HG03520 (cell line): Measurements from ENCODE around the gene FSTL4.
"Not testable (repeated sequence)": the region's sequence is repeated elsewhere in the genome, so short reads cannot be mapped to it uniquely, and the experiment has no call there.

Experiments used
- ATAC-seq: cut with Tn5 transposase; IDR thresholded peaks from one replicate; pipeline ENCODE4 v1.9.1; 2021; ENCODE audit warnings: mild to moderate bottlenecking, moderate library complexity; ENCODE audit not compliant: unreplicated experiment

Gene FSTL4

GRCh38 chr5:133406977-133407632, 205.2 kb downstream of the FSTL4 start:
- no peak for ATAC-seq

- no peak for ATAC-seq
These were observed 205.9 kb downstream of the FSTL4 start for GRCh38 chr5:133406208-133406976.

- ATAC-seq, result no peak
These were observed 206.9 kb downstream of the FSTL4 start for GRCh38 chr5:133405275-133406034.

- no peak for ATAC-seq
These were observed 207.6 kb downstream of the FSTL4 start for GRCh38 chr5:133404724-133405123.

GRCh38 chr5:133403741-133404364, 208.5 kb downstream of the FSTL4 start:
- no peak for ATAC-seq

GRCh38 chr5:133402775-133403174, 209.6 kb downstream of the FSTL4 start:
- no peak for ATAC-seq

GRCh38 chr5:133401731-133402347, 210.5 kb downstream of the FSTL4 start:
- ATAC-seq, result no peak

- no peak for ATAC-seq
These were observed 211.4 kb downstream of the FSTL4 start for GRCh38 chr5:133400831-133401351.

- no peak for ATAC-seq
These were observed 212.2 kb downstream of the FSTL4 start for GRCh38 chr5:133400120-133400519.

- ATAC-seq, result no peak
These were observed 213.0 kb downstream of the FSTL4 start for GRCh38 chr5:133399247-133399891.

GRCh38 chr5:133398646-133399101, 213.7 kb downstream of the FSTL4 start:
- no peak for ATAC-seq

- ATAC-seq, result no peak
These were observed 214.2 kb downstream of the FSTL4 start for GRCh38 chr5:133397990-133398645.

- no peak for ATAC-seq
These were observed 215.0 kb downstream of the FSTL4 start for GRCh38 chr5:133397348-133397747.

- ATAC-seq, result no peak
These were observed 215.5 kb downstream of the FSTL4 start for GRCh38 chr5:133396814-133397213.

GRCh38 chr5:133396187-133396741, 216.1 kb downstream of the FSTL4 start:
- ATAC-seq, result no peak

GRCh38 chr5:133395207-133395606, 217.1 kb downstream of the FSTL4 start:
- ATAC-seq, result not testable (repeated sequence)

- not testable (repeated sequence) for ATAC-seq
These were observed 217.9 kb downstream of the FSTL4 start for GRCh38 chr5:133394477-133394817.

GRCh38 chr5:133393776-133394476, 218.4 kb downstream of the FSTL4 start:
- ATAC-seq, result no peak

GRCh38 chr5:133392448-133392847, 219.9 kb downstream of the FSTL4 start:
- ATAC-seq, result no peak
